Right lobe of liver (tissue), 6 donors: ENCODE results near the gene NCK1. TPM values are rescaled to one million over a fixed set of nuclear protein-coding genes. Genes with fewer than 3 reads are reported as not detected.

Experiments used
- ATAC-seq, 4 donors: fragments of 200-7000 bp; cut with Tn5 transposase; one replicate each; pipeline ENCODE4 v1.9.1; 2020; ENCODE audit warnings: mild to moderate bottlenecking in 4 of 4, moderate library complexity in 4 of 4
- DNase-seq, 3 donors: peaks; one replicate each; pipeline ENCODE4 v3.0.0-alpha.2; 2020
- H3K27ac ChIP-seq, 3 donors: fragments of 200-600 bp; one replicate each; pipeline ENCODE4 v1.8.0; 2022
- H3K27me3 ChIP-seq, 2 donors: fragments of 200-600 bp; one replicate each; pipeline ENCODE4 v1.8.0; 2022
- H3K36me3 ChIP-seq, 4 donors: fragments of 200-600 bp; sonication (generic) in 1 of 4; one replicate each; pipeline versions ENCODE4 v1.5.1 to v1.8.0; 2017 to 2022; ENCODE audit warnings: control low read depth in 1 of 4
- H3K4me1 ChIP-seq, 4 donors: fragments of 200-600 bp; sonication (generic) in 1 of 4; one replicate each; pipeline versions ENCODE4 v1.5.1 to v1.8.0; 2017 to 2022; ENCODE audit warnings: control low read depth in 1 of 4
- H3K4me3 ChIP-seq, 3 donors: fragments of 200-600 bp; one replicate each; pipeline ENCODE4 v1.8.0; 2022
- H3K9me3 ChIP-seq, 4 donors: fragments of 200-600 bp; sonication (generic) in 1 of 4; one replicate each; pipeline versions ENCODE4 v1.5.1 to v1.8.0; 2017 to 2022; ENCODE audit warnings: control low read depth in 1 of 4
- POLR2A ChIP-seq: fragments of 450-650 bp; IDR thresholded peaks from one replicate; pipeline ENCODE4 v1.6.1; 2017; ENCODE audit warnings: antibody characterized with exemption, mild to moderate bottlenecking
- WGBS: methylation state at CpG from one replicate; pipeline ENCODE4 v1.1.6; 2018; ENCODE audit warnings: low coverage, low lambda C conversion rate; ENCODE audit not compliant: insufficient coverage; ENCODE audit errors: missing lambda C conversion rate; 5-methylcytosine and 5-hydroxymethylcytosine counted together
- intact Hi-C, 2 donors: fragments of 100-400 bp; cut with DNase I; formaldehyde crosslinking; loops; one replicate each; pipeline versions ENCODE4 v1.11.2 to v1.14.1; 2022
- total RNA-seq, 6 experiments: library from RNA; depleted of rRNA in 2 of 6; stranded (reverse); fragments of >200 nt in 2 of 6; fragmentation: NEBNext Ultra II Directional in 3 of 6; extraction: Animal tissue kit (Norgen Biotek cat#: 25700) in 3 of 6; gene quantifications; one replicate each; pipeline versions ENCODE4 v1.1.0 to v1.2.4, GENCODE V29; 2016 to 2023
- TF ChIP-seq, protein P1 (sequence below), 4 donors: fragments of 200-600 bp in 3 of 4; fragments of 450-650 bp in 1 of 4; IDR thresholded peaks; one replicate each; pipeline versions ENCODE4 v1.5.1 to v1.8.0; 2016 to 2022; ENCODE audit warnings: antibody characterized with exemption in 4 of 4, mild to moderate bottlenecking in 2 of 4
- donor health status: DM: no; HTN: yes; CAD: no.
- donor health status: DM: no; HTN: no; CAD: no.
- donor health status: DM: no; HTN: no; CAD: no.
- donor health status: DM: no; HTN: yes; CAD: no.
- donor health status: DM: no; HTN: yes; CAD: no.

The NCK1 gene
- total RNA-seq, 6 experiments from 2014 or later: 21.4 to 27.0 (median 23.7) TPM

DNA sequence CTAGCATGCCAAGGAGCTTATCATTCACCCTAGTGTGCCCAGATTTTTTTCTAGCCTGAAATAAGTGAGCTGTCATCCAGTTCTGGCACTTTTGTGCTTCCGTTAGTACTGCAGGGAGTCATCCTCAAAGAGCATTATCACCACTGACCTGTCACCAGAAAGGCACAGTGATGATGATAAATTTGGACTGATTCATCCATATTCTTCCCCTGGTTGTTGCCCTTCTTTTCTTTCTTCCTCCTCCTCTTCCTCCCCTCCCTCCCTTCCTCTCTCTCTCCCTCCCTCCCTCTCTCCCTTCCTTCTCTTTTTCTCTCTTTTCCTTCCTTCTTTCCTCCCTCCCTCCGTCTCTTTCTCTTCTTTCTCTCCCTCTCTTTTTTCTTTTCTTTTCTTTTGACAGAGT, 21.8 kb upstream of the NCK1 start:
- H3K27ac ChIP-seq: no peak overlapping the region
- no peaks in the 10 kb centered on the region for H3K9me3 ChIP-seq
- DNase-seq: no peak
- no peak overlapping the region for H3K4me3 ChIP-seq
- peaks cover 0 to 4% (median 0%) of the 10 kb centered on the region in 4 donors for H3K4me1 ChIP-seq
- no peak for ATAC-seq
- 69% methylated on average over 2 of the region's 2 CpGs for WGBS
- TF ChIP-seq POLR2A: no peak
- TF ChIP-seq, protein P1, sequence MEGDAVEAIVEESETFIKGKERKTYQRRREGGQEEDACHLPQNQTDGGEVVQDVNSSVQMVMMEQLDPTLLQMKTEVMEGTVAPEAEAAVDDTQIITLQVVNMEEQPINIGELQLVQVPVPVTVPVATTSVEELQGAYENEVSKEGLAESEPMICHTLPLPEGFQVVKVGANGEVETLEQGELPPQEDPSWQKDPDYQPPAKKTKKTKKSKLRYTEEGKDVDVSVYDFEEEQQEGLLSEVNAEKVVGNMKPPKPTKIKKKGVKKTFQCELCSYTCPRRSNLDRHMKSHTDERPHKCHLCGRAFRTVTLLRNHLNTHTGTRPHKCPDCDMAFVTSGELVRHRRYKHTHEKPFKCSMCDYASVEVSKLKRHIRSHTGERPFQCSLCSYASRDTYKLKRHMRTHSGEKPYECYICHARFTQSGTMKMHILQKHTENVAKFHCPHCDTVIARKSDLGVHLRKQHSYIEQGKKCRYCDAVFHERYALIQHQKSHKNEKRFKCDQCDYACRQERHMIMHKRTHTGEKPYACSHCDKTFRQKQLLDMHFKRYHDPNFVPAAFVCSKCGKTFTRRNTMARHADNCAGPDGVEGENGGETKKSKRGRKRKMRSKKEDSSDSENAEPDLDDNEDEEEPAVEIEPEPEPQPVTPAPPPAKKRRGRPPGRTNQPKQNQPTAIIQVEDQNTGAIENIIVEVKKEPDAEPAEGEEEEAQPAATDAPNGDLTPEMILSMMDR (IDR thresholded peaks at IDR 0.05): no peak
- intact Hi-C loops: no loop called here
- H3K27me3 ChIP-seq: no peaks in the 10 kb centered on the region
- H3K36me3 ChIP-seq: no peaks in the 10 kb centered on the region

DNA sequence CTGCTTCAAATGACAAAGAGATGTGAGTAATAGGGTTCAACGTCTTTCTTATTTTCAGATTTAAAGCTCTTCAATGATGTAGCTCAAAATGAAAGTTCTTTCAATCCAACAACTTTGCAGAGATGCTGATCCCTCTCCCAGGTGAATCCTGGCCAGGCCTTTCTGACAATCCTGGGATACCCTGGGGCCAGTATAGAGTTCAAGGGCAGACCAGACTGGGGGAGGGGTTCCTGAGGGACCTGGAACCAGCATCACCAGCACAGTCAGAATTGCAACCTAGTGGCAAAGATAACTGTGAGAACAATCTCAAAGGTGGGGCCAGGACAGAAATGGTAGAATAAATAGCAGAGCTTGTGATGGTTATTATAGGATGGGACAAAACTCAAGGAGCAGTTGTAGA, 19.7 kb upstream of the NCK1 start:
- Histone ChIP-seq H3K4me3 (no peak overlapping the region), H3K9me3 (no peaks in the 10 kb centered on the region), H3K27me3 (no peaks in the 10 kb centered on the region), H3K4me1 (no peaks in the 10 kb centered on the region), H3K36me3 (no peaks in the 10 kb centered on the region), H3K27ac (no peak overlapping the region)
- no peak for ATAC-seq
- no peak for DNase-seq
- intact Hi-C loops: no loop called here
- TF ChIP-seq, protein P1 (IDR thresholded peaks at IDR 0.05): no peak
- TF ChIP-seq POLR2A: no peak
- 85% methylated on average over 1 of the region's 1 CpG for WGBS

DNA sequence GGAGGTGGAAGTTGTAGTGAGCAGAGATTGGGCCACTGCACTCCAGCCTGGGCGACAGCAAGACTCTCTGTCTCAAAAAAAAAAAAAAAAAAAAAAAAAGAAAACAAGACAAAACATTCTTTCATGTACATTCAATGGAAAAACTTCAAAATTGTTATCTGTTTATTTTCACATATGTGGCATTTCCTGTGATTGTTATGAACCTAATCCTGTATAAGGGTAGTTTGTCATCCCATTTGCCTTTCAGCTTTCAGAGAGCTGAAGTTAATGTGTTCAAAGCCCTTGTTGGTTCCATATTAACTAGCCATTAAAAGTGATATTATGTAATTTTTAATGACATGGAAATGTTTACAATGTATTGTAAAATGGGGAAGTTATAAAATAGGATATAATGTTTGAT, 17.3 kb upstream of the NCK1 start:
- TF ChIP-seq, protein P1 (IDR thresholded peaks at IDR 0.05): no peak
- TF ChIP-seq POLR2A: no peak
- no peak overlapping the region for H3K27ac ChIP-seq
- ATAC-seq (no peak), DNase-seq (no peak)
- H3K4me1 ChIP-seq: no peaks in the 10 kb centered on the region
- no peak overlapping the region for H3K4me3 ChIP-seq
- H3K36me3 ChIP-seq: no peaks in the 10 kb centered on the region
- WGBS: 86% methylated on average over 1 of the region's 1 CpG
- intact Hi-C loops: no loop called here
- H3K27me3 ChIP-seq: no peaks in the 10 kb centered on the region
- H3K9me3 ChIP-seq: no peaks in the 10 kb centered on the region

DNA sequence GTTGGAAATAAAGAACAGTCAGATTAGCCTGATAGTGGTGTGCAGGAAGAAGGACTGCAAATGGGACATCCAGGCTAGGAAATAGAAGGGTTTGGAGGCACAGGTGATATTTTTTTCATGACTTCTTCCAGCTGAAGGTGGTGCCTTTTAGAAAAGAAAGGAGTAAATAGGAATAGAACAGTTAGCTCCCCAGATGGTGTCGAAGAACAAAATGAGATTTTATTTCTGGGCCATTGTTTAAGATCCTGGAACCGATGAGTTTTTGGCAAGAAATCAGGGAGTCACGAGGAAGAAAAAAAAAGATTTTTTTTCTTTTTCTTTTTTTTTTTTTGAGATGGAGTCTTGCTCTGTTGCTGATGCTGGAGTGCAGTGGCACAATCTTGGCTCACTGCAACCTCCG, 9.8 kb upstream of the NCK1 start:
- H3K36me3 ChIP-seq: no peaks in the 10 kb centered on the region
- no peaks in the 10 kb centered on the region for H3K4me1 ChIP-seq
- no peak overlapping the region for H3K27ac ChIP-seq
- DNase-seq (no peak), ATAC-seq (no peak)
- H3K4me3 ChIP-seq: no peak overlapping the region
- no peaks in the 10 kb centered on the region for H3K9me3 ChIP-seq
- WGBS: 78% methylated on average over 4 of the region's 4 CpGs
- TF ChIP-seq, protein P1 (IDR thresholded peaks at IDR 0.05): no peak
- no peak for TF ChIP-seq POLR2A
- intact Hi-C loops: no loop called here
- H3K27me3 ChIP-seq: no peaks in the 10 kb centered on the region

DNA sequence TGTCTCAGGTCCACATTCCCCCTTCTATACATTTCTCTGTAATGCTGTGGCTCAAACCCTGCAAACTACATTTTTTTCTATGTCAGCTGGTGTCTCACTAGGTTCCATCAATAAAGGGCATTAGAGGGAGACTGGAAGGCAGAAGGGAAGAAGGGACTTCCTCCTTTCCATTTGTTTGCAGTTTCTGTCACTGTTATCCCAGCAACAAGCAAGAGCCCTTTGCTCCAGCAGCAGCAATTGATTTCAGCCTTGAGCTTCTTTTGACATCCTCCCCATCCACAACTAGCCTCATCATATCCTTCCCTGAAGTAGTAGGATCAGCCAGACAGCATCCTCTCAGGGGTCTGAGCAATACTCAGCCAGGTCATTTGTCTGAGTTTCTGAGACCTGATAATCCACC, 5.3 kb upstream of the NCK1 start:
- Histone ChIP-seq H3K4me3 (no peak overlapping the region), H3K36me3 (no peaks in the 10 kb centered on the region), H3K9me3 (no peaks in the 10 kb centered on the region), H3K27ac (no peak overlapping the region), H3K4me1 (no peaks in the 10 kb centered on the region), H3K27me3 (no peaks in the 10 kb centered on the region)
- TF ChIP-seq POLR2A: no peak
- TF ChIP-seq, protein P1 (IDR thresholded peaks at IDR 0.05): no peak
- intact Hi-C loops: no loop called here
- ATAC-seq (peak in 1 of 4 donors; percentile 34), DNase-seq (no peak)
